ENCODE data around the gene GID4.

DNA sequence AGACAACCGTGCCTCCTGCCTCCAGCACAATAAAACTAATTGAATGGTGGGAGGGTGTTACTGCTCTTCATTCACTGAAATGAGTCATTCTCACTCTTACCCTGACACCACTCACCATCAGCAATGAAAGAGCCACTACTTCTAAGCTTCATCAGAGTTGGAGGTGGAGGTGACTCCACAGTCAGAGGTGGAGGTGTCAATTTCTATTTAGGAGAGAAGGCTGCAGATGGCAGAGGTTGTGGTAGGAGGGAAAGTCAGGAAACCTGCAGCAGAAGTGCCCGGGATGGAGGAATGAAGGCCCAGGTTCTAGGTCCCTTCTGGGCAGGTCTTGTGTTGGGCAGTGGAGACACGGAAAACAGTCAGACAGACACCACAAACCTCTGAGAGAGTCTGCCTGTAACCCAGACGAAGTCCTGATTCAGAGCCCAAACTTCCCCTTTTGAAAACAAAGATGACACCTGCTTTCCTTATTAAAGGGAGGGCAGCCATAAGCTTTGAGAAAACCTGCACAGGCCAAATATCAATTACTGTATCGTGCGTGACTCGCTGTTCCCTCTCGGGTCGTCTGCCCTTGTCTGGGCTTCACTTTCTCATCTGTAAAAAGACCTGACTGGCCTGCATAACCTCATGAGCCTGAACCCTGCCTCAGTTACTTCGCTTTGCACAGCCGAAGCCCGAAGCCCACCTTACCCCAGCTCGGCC, 908 bp upstream of the GID4 start:
- TF ChIP-seq CTCF (conservative IDR thresholded peaks at IDR 0.05 in 1 of 2, IDR thresholded peaks at IDR 0.05 in 1 of 2; ENCODE audit: low read depth in 1 of 2, low read length in 2 of 2) (no peak), EZH2 (IDR thresholded peaks at IDR 0.05; ENCODE audit: low read length, missing control alignments) (no peak)

Measured in fibroblast of lung (primary cell).